Cardiac muscle cell (in vitro differentiated cells and primary cell): Measurements from ENCODE around the gene LRMDA. TPM values are rescaled to one million over a fixed set of nuclear protein-coding genes. Genes with fewer than 3 reads are reported as not detected.

Experiments
- DNase-seq, 2 donors: peaks; one replicate each; pipeline versions ENCODE4 v3.0.0 to v3.0.0-alpha.2; 2010 to 2017; ENCODE audit warnings: low read depth in 1 of 2, low spot score in 1 of 2
- H3K27ac ChIP-seq: fragments of 200-600 bp; sonication (generic); 2 replicates; pipeline ENCODE4 v1.5.1; 2016
- H3K27me3 ChIP-seq: fragments of 200-600 bp; sonication (generic); 2 replicates; pipeline ENCODE4 v1.6.0; 2016; ENCODE audit warnings: control low read depth
- H3K36me3 ChIP-seq: fragments of 200-600 bp; sonication (generic); 2 replicates; pipeline ENCODE4 v1.5.1; 2016; ENCODE audit warnings: control low read depth
- H3K4me1 ChIP-seq: fragments of 200-600 bp; sonication (generic); 2 replicates; pipeline ENCODE4 v1.8.1; 2017; ENCODE audit warnings: low read depth, mild to moderate bottlenecking, mixed run types
- H3K4me3 ChIP-seq: fragments of 200-600 bp; sonication (generic); 2 replicates; pipeline ENCODE4 v1.5.1; 2016; ENCODE audit warnings: mild to moderate bottlenecking
- H3K9me3 ChIP-seq: fragments of 200-600 bp; sonication (generic); 2 replicates; pipeline ENCODE4 v1.5.1; 2017; ENCODE audit warnings: low read depth, mild to moderate bottlenecking, control low read depth
- CTCF ChIP-seq: IDR thresholded peaks from 2 replicates; pipeline ENCODE4 v1.5.1; 2012; ENCODE audit warnings: low read depth, mild to moderate bottlenecking, low read length
- polyA plus RNA-seq: library from polyadenylated mRNA; unstranded; fragments of >200 nt; fragmentation: Nextera tagmentation; extraction: Ambion mirVana; gene quantifications from 2 replicates; pipeline ENCODE4 v1.2.1, GENCODE V29; 2016
- total RNA-seq: library from RNA; depleted of rRNA; stranded (reverse); fragments of >200 nt; gene quantifications from 2 replicates; pipeline ENCODE4 v1.2.3, GENCODE V29; 2016

LRMDA gene
- total and polyA plus RNA-seq, 2 experiments from 2014 or later: 6.2 to 11.7 TPM

- Histone ChIP-seq H3K4me1 (no peaks in the 10 kb centered on the region), H3K9me3 (no peaks in the 10 kb centered on the region), H3K27ac (no peak overlapping the region), H3K36me3 (no peaks in the 10 kb centered on the region), H3K4me3 (no peak overlapping the region), H3K27me3 (no peaks in the 10 kb centered on the region)
- DNase-seq: no peak
- TF ChIP-seq CTCF: no peak
Measured at GRCh38 chr10:76396134-76396533, 964.7 kb downstream of the LRMDA start.

GRCh38 chr10:76397181-76398042, 966.0 kb downstream of the LRMDA start:
- no peak overlapping the region for H3K27ac ChIP-seq
- H3K27me3 ChIP-seq: no peaks in the 10 kb centered on the region
- TF ChIP-seq CTCF: no peak
- DNase-seq: no peak
- no peak overlapping the region for H3K4me3 ChIP-seq
- no peaks in the 10 kb centered on the region for H3K9me3 ChIP-seq
- H3K36me3 ChIP-seq: no peaks in the 10 kb centered on the region
- H3K4me1 ChIP-seq: no peaks in the 10 kb centered on the region

GRCh38 chr10:76398043-76398710, 966.8 kb downstream of the LRMDA start:
- H3K27me3 ChIP-seq: no peaks in the 10 kb centered on the region
- H3K27ac ChIP-seq: no peak overlapping the region
- no peak for DNase-seq
- H3K4me3 ChIP-seq: no peak overlapping the region
- no peaks in the 10 kb centered on the region for H3K9me3 ChIP-seq
- no peaks in the 10 kb centered on the region for H3K36me3 ChIP-seq
- no peak for TF ChIP-seq CTCF
- no peaks in the 10 kb centered on the region for H3K4me1 ChIP-seq

- Histone ChIP-seq H3K9me3 (no peaks in the 10 kb centered on the region), H3K27ac (no peak overlapping the region), H3K36me3 (no peaks in the 10 kb centered on the region), H3K4me3 (no peak overlapping the region), H3K27me3 (no peaks in the 10 kb centered on the region), H3K4me1 (no peaks in the 10 kb centered on the region)
- DNase-seq: no peak
- no peak for TF ChIP-seq CTCF
Measured at GRCh38 chr10:76399226-76399625, 967.8 kb downstream of the LRMDA start.

GRCh38 chr10:76401006-76401405, 969.6 kb downstream of the LRMDA start:
- no peak overlapping the region for H3K27ac ChIP-seq
- H3K36me3 ChIP-seq: no peaks in the 10 kb centered on the region
- no peak overlapping the region for H3K4me3 ChIP-seq
- H3K4me1 ChIP-seq: no peaks in the 10 kb centered on the region
- H3K27me3 ChIP-seq: no peaks in the 10 kb centered on the region
- H3K9me3 ChIP-seq: no peaks in the 10 kb centered on the region
- DNase-seq: no peak
- TF ChIP-seq CTCF: no peak
